ENCODE results near the gene CNOT6.

DNA sequence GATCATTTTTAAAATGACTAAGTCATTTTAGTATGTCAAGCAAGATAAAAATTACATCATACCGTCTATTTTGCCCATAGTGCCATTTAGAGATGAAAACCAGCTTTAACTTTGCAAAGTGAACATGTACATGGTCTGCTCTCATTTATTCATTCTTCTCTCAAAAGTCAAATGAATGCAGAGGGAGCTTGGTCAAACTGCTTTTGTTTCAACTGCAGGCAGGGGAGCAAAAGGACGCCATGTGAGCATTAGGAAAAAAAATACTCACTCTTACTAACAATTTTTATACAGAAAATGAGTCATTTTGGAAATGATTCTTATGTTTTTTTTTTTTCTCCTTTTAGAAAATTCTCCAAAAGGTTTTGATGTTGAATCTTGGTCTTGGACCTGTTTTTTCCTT lies 81.4 kb downstream of the CNOT6 start:
- TF ChIP-seq CTCF (conservative IDR thresholded peaks at IDR 0.05 in 1 of 2, IDR thresholded peaks at IDR 0.05 in 1 of 2; ENCODE audit: low read depth in 1 of 2, low read length in 2 of 2) (no peak), EZH2 (IDR thresholded peaks at IDR 0.05; ENCODE audit: low read length, missing control alignments) (no peak)

Measured in fibroblast of lung (primary cell).